ENCODE measurements around the gene TMC1.

TMC1 gene

GRCh38 chr9:72646061-72646460, 124.7 kb downstream of the TMC1 start (continued):
- TF ChIP-seq PRDM2 (tag by site-specific recombination; IDR thresholded peaks at IDR 0.05; ENCODE audit: borderline replicate concordance), result no peak
- TF ChIP-seq TRIM28 (IDR thresholded peaks at IDR 0.05; ENCODE audit: borderline replicate concordance, low read length), result no peak
- TF ChIP-seq ELK4 (IDR thresholded peaks at IDR 0.05; ENCODE audit: borderline replicate concordance, low read depth, low read length), result no peak
- no peak for TF ChIP-seq ZNF184 (tag by site-specific recombination; IDR thresholded peaks at IDR 0.05)
- TF ChIP-seq ZNF37A (tag by site-specific recombination; IDR thresholded peaks at IDR 0.05), result no peak
- no peak for TF ChIP-seq ZNF202 (tag by site-specific recombination; IDR thresholded peaks at IDR 0.05; ENCODE audit: borderline replicate concordance)

DNA sequence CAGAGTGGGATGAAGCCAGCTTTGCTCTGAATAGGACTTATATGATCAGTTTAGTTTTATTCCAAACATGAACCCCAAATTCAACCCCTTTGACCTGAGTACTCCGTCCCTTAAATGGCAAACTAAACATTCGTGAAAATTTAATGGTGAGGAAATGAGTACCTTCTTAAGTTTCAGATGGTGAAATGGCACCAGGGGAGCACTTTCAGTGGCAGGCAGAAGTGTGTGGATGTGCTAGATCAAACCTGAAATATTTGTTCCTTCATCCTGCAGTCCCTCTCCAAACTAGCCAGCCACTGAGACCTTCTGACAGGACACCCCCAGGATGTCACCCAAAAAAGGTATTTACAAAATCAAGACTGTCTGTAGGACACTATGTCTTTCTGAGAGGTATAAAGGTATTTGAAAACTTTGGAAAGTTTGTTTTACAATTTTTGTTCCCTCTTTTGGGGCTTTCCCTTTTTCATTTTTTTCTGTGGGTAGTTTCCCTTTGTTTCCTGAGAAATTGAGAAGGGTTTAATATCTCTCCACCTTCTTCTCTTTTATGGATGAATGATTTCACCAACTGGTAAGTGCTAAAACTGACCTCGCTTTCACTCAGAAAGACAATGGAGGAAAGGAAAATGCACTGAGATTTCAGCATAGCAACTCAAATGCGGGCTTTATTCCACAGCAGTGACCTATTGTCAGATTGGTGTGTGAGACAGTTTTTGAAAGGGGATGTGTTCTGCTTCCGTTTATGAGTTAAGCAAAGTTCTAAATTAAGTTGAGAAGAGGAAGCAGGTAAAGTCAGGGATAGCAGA, 127.1 kb downstream of the TMC1 start:
- no peak overlapping the region for H3K27ac ChIP-seq (ENCODE audit: extremely low read depth, low read depth, low read length)
- no peak for TF ChIP-seq ZNF112 (tag by site-specific recombination; IDR thresholded peaks at IDR 0.05)
- no peak for TF ChIP-seq ZNF266 (tag by site-specific recombination; IDR thresholded peaks at IDR 0.05; ENCODE audit: low read depth)
- no peak for TF ChIP-seq ZNF223 (tag by site-specific recombination; IDR thresholded peaks at IDR 0.05)
- no peaks in the 10 kb centered on the region for H3K4me1 ChIP-seq (ENCODE audit: control insufficient read depth, insufficient read depth, low read length)
- no peaks in the 10 kb centered on the region for H3K9me3 ChIP-seq (ENCODE audit: control insufficient read depth, insufficient read depth, low read depth, low read length)
- ChIA-PET POLR2A (no interaction called here), CTCF (interaction anchor here (1.7 kb wide), 1 partner anchor 368 kb away, joined by 7 read pairs; no protein-coding TSS in a partner anchor)
- no peak overlapping the region for H3K4me3 ChIP-seq (ENCODE audit: low read depth, low read length)
- H3K36me3 ChIP-seq (ENCODE audit: control insufficient read depth in 2 of 2, insufficient read depth in 1 of 2, low read length in 2 of 2), result no peaks in the 10 kb centered on the region

DNA sequence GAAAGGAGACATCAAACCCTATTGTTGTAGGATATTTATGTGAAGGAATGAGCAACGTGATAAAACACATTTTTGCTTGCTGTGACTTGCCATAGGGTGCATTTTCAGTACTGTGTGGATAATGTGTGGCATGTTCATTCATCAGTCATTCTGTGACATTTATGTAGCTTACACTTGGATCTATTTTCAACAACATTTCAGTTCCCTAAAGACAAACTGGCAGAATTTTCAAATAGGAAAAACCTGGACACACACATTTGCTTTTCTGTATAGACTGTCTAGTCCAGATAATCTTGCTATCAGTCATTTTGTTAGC, 127.7 kb downstream of the TMC1 start:
- TF ChIP-seq EGR2 (tag by site-specific recombination; IDR thresholded peaks at IDR 0.05; ENCODE audit: low read depth), result no peak
- TF ChIP-seq FEZF1 (tag by site-specific recombination; IDR thresholded peaks at IDR 0.05), result peak; percentile 49; the same call in 1 of the 2 replicates
- POLR2A ChIA-PET, result no interaction called here

GRCh38 chr9:72650206-72650605, 128.8 kb downstream of the TMC1 start:
- Histone ChIP-seq H3K9me3 (ENCODE audit: control insufficient read depth, insufficient read depth, low read depth, low read length) (no peaks in the 10 kb centered on the region), H3K27ac (ENCODE audit: extremely low read depth, low read depth, low read length) (no peak overlapping the region), H3K4me1 (ENCODE audit: control insufficient read depth, insufficient read depth, low read length) (no peaks in the 10 kb centered on the region), H3K4me3 (ENCODE audit: low read depth, low read length) (no peak overlapping the region), H3K36me3 (ENCODE audit: control insufficient read depth in 2 of 2, insufficient read depth in 1 of 2, low read length in 2 of 2) (no peaks in the 10 kb centered on the region)
- ChIA-PET CTCF (interaction anchor here (0.6 to 1.7 kb wide), 3 partner anchors 13 to 369 kb away, joined by 3 to 7 read pairs (median 4); no protein-coding TSS in a partner anchor), POLR2A (interaction anchor here (1.2 kb wide), 1 partner anchor 285 kb away, joined by 3 read pairs; the partner anchor contains the start of gene ZFAND5)
- TF ChIP-seq ZNF10 (tag by site-specific recombination; IDR thresholded peaks at IDR 0.05) (no peak), ZNF501 (tag by site-specific recombination; IDR thresholded peaks at IDR 0.05) (no peak), ZNF341 (tag by site-specific recombination; IDR thresholded peaks at IDR 0.05; ENCODE audit: low read depth) (no peak), ZNF701 (tag by site-specific recombination; IDR thresholded peaks at IDR 0.05) (no peak), ZNF133 (tag by site-specific recombination; IDR thresholded peaks at IDR 0.05) (no peak)
- TF ChIP-seq, protein P1, sequence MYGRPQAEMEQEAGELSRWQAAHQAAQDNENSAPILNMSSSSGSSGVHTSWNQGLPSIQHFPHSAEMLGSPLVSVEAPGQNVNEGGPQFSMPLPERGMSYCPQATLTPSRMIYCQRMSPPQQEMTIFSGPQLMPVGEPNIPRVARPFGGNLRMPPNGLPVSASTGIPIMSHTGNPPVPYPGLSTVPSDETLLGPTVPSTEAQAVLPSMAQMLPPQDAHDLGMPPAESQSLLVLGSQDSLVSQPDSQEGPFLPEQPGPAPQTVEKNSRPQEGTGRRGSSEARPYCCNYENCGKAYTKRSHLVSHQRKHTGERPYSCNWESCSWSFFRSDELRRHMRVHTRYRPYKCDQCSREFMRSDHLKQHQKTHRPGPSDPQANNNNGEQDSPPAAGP (tag by site-specific recombination; IDR thresholded peaks at IDR 0.05), result no peak
- TF ChIP-seq, protein P2, sequence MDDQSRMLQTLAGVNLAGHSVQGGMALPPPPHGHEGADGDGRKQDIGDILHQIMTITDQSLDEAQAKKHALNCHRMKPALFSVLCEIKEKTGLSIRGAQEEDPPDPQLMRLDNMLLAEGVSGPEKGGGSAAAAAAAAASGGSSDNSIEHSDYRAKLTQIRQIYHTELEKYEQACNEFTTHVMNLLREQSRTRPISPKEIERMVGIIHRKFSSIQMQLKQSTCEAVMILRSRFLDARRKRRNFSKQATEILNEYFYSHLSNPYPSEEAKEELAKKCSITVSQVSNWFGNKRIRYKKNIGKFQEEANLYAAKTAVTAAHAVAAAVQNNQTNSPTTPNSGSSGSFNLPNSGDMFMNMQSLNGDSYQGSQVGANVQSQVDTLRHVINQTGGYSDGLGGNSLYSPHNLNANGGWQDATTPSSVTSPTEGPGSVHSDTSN (CRISPR knock-in tag; IDR thresholded peaks at IDR 0.05), result no peak

More for the DNA sequence above, 127.7 kb downstream of the TMC1 start:
- H3K27ac ChIP-seq (ENCODE audit: extremely low read depth, low read depth, low read length), result no peak overlapping the region
- no peak overlapping the region for H3K4me3 ChIP-seq (ENCODE audit: low read depth, low read length)
- H3K36me3 ChIP-seq (ENCODE audit: control insufficient read depth in 2 of 2, insufficient read depth in 1 of 2, low read length in 2 of 2), result no peaks in the 10 kb centered on the region
- CTCF ChIA-PET, result interaction anchor here (1.7 kb wide), 1 partner anchor 368 kb away, joined by 7 read pairs; no protein-coding TSS in a partner anchor
- no peaks in the 10 kb centered on the region for H3K4me1 ChIP-seq (ENCODE audit: control insufficient read depth, insufficient read depth, low read length)
- no peaks in the 10 kb centered on the region for H3K9me3 ChIP-seq (ENCODE audit: control insufficient read depth, insufficient read depth, low read depth, low read length)
